Chondrocyte (in vitro differentiated cells): ENCODE measurements around the gene SMARCD1. TPM values are rescaled to one million over a fixed set of nuclear protein-coding genes. Genes with fewer than 3 reads are reported as not detected.
A peak's percentile ranks its signal among the peaks of the same experiment; 100 is the strongest.

ENCODE experiments used
- DNase-seq: peaks from one replicate; pipeline ENCODE4 v3.0.0; 2021; ENCODE audit warnings: mixed read lengths, low spot score
- H3K27ac Mint-ChIP-seq: one replicate; pipeline ENCODE4 v1.8.0; 2021; ENCODE audit warnings: mild to moderate bottlenecking, moderate library complexity, mixed read lengths; ENCODE audit not compliant: unreplicated experiment
- H3K27me3 Mint-ChIP-seq: 2 replicates; pipeline ENCODE4 v1.8.0; 2021; ENCODE audit warnings: low read depth, mixed read lengths
- H3K36me3 Mint-ChIP-seq: 2 replicates; pipeline ENCODE4 v1.8.0; 2021; ENCODE audit warnings: low read depth, mixed read lengths
- H3K4me1 Mint-ChIP-seq: 2 replicates; pipeline ENCODE4 v1.8.0; 2021; ENCODE audit warnings: low read depth, mild to moderate bottlenecking, mixed read lengths
- H3K4me3 Mint-ChIP-seq: one replicate; pipeline ENCODE4 v1.8.0; 2021; ENCODE audit warnings: mild to moderate bottlenecking, moderate library complexity, mixed read lengths; ENCODE audit not compliant: unreplicated experiment
- H3K9me3 Mint-ChIP-seq: 2 replicates; pipeline ENCODE4 v1.8.0; 2021; ENCODE audit warnings: low read depth, mixed read lengths
- total RNA-seq: library from RNA; stranded (reverse); gene quantifications from 3 replicates; pipeline ENCODE4 v1.2.1, GENCODE V29; 2021
- TF ChIP-seq, protein P1 (sequence below): fragments of 200-600 bp; sonication (generic); IDR thresholded peaks from 2 replicates; pipeline ENCODE4 v1.5.0; 2021; ENCODE audit warnings: antibody characterized with exemption, mild to moderate bottlenecking, moderate library complexity

SMARCD1 gene
- total RNA-seq, 1 donor from 2014 or later: 55.7 TPM

DNA sequence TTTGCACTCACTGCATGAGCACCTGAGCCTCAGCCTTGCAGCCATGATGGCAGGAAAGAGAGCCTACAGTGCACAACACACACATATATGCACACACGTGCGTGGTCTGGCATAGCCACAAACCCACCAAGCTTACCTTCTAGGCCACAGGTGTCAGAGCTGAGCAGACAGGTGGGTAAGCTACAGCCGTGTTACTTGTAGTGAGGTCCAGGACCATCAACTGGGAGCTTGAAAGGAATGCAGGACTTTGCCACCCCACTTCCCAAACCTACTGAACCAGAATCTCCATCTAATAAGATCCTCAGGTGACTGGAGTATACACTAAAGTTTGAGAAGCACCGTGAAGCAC, 25.0 kb upstream of the SMARCD1 start:
- Mint-ChIP-seq H3K4me3 (no peak overlapping the region), H3K9me3 (no peaks in the 10 kb centered on the region), H3K27me3 (peaks cover 10% of the 10 kb centered on the region), H3K4me1 (peaks cover 19% of the 10 kb centered on the region), H3K36me3 (peaks cover 1% of the 10 kb centered on the region), H3K27ac (no peak overlapping the region)
- no peak for DNase-seq
- TF ChIP-seq, protein P1, sequence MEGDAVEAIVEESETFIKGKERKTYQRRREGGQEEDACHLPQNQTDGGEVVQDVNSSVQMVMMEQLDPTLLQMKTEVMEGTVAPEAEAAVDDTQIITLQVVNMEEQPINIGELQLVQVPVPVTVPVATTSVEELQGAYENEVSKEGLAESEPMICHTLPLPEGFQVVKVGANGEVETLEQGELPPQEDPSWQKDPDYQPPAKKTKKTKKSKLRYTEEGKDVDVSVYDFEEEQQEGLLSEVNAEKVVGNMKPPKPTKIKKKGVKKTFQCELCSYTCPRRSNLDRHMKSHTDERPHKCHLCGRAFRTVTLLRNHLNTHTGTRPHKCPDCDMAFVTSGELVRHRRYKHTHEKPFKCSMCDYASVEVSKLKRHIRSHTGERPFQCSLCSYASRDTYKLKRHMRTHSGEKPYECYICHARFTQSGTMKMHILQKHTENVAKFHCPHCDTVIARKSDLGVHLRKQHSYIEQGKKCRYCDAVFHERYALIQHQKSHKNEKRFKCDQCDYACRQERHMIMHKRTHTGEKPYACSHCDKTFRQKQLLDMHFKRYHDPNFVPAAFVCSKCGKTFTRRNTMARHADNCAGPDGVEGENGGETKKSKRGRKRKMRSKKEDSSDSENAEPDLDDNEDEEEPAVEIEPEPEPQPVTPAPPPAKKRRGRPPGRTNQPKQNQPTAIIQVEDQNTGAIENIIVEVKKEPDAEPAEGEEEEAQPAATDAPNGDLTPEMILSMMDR: no peak

DNA sequence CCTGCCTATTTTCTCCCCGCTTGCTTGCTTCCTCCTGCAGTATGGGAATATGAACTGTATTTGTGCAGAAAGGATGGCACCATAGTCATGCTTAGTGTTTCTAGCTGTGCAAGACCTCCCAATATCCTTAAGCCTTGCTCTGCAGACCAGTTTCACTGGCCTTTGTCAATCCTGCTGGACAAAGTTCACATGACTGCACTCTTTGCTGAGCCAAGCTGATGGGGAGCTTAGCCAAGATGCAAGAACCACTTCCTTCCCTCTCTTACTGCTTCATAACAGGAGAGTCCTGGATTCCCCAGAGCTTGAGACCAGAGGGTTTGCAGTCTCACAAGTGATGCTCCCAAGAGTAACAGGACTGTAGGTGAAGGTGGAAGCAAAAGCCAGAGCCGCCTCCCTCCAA, 24.0 kb upstream of the SMARCD1 start:
- DNase-seq: no peak
- peaks cover 1% of the 10 kb centered on the region for H3K36me3 Mint-ChIP-seq
- peaks cover 5% of the 10 kb centered on the region for H3K27me3 Mint-ChIP-seq
- no peak overlapping the region for H3K4me3 Mint-ChIP-seq
- H3K9me3 Mint-ChIP-seq: no peaks in the 10 kb centered on the region
- H3K27ac Mint-ChIP-seq: no peak overlapping the region
- peaks cover 13% of the 10 kb centered on the region for H3K4me1 Mint-ChIP-seq
- TF ChIP-seq, protein P1: no peak

DNA sequence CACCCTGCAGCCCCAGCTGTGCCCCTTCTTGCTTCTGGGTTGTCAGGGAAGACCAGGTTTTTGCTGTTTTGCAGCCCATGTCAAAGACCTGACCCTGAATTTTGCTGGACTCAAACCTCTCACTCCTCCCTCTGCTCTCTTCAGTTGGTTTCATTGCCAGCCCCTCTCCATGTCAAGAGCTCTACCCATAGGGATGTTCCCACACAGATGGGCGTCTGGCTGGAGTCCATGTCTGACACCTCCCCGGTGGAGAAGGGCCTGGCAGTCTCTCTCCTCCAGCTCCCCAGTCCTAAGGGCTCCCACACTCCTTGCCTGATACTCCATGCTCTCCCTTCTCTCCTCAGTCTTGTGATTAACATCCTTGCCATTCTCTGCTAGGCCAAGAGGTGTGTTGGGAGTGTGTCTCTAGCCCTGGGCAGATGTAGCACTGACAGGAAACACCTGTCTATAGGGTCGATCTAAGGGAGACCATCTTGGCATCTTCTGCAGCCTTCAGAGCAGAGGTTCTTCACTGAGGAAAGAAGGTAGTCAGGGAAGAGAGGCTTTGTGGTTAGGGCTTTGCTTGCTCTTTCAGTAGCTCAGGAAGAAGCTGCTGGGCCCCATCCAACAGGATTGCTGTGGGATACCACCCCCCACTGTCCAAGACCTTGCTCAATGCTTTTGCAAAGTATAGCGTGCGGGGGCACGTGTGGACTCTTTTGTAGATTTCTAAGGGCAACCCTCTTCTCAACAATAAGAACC, 23.0 kb upstream of the SMARCD1 start:
- DNase-seq: no peak

DNA sequence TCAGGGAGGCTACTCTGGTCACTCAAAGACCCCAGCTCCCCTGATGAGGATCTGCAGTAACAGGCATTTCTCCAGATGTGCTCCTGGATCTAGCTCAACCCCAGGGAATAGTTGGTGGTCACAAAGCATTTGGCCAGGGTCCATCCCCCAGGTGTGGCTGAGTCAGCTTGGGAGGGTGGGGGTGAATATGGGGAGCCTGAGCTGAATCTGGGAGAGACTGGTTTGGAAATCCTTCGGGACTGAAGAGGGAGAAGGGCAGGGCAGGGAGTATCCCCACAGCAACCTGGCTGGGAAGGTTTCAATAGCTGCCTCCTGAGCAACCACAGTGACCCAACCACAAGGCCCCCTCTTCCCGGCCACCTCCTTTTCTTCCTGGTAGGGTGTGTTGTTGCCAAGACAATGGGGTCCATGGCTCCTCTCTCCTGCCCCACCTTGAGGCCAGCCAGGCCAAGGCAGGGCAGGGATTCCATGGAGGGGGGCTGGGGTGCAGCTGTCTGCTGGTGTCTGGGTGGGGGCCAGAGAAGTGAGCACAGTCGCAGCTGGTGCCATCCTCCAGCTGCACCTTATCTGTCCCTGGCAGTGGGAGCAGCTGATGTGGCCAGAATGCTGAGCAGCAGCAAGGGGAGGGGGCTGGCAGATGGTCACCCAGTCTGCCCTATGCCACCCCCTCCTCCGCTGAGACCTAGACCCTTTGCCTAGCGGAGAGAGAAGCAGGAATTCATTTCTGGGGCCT, 22.2 kb upstream of the SMARCD1 start:
- Mint-ChIP-seq H3K4me3 (no peak overlapping the region), H3K36me3 (no peaks in the 10 kb centered on the region), H3K9me3 (no peaks in the 10 kb centered on the region), H3K27me3 (no peaks in the 10 kb centered on the region), H3K27ac (no peak overlapping the region), H3K4me1 (peaks cover 5% of the 10 kb centered on the region)
- DNase-seq: peak; percentile 70
- TF ChIP-seq, protein P1: no peak

More for the DNA sequence above, 23.0 kb upstream of the SMARCD1 start:
- Mint-ChIP-seq H3K4me1 (peaks cover 6% of the 10 kb centered on the region), H3K27ac (no peak overlapping the region), H3K27me3 (no peaks in the 10 kb centered on the region), H3K9me3 (no peaks in the 10 kb centered on the region), H3K36me3 (no peaks in the 10 kb centered on the region), H3K4me3 (no peak overlapping the region)
- TF ChIP-seq, protein P1: no peak

DNA sequence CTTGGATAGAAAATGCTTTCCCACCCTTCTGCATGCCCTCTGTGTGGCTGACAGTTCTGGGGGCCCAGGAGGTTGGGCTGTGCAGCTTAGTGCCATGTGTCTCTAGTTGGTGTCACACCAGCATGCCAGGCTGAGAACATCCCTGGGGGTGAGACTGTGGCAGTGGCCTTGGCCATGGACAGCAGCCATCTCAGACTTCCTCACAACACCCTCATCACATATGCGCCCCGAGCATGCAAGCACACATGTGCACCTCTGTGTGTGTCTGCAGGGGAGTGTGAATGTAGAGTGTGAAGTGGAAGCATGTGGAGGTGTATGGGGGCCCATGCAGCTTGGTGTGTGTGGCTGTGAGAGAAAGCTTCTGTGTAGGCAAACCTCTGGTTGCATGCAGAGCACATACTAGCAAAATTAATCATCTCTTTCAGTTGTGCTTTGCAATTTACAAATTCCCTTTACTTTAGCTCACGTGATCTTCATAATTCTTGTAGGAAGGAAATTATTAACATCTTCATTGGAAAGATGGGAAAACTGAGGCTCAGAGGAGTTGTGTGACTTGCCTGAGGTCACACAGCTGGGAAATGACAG, 19.3 kb upstream of the SMARCD1 start:
- peaks cover 11% of the 10 kb centered on the region for H3K4me1 Mint-ChIP-seq
- H3K27ac Mint-ChIP-seq: no peak overlapping the region
- no peaks in the 10 kb centered on the region for H3K27me3 Mint-ChIP-seq
- no peaks in the 10 kb centered on the region for H3K9me3 Mint-ChIP-seq
- H3K4me3 Mint-ChIP-seq: no peak overlapping the region
- TF ChIP-seq, protein P1: no peak
- no peaks in the 10 kb centered on the region for H3K36me3 Mint-ChIP-seq
- DNase-seq: no peak
